HEK293 (cell line): ENCODE measurements around the gene ARHGEF4.

Experiments
- CTCF ChIA-PET: fragments of 350-600 bp; formaldehyde crosslinking; extraction: SDS; loops from one replicate; lab custom pipeline; 2021; ENCODE audit warnings: antibody characterized with exemption; lab: Yijun Ruan, JAX
- POLR2A ChIA-PET: fragments of 300-600 bp; formaldehyde crosslinking; extraction: SDS; loops from one replicate; lab custom pipeline; 2020; ENCODE audit warnings: antibody characterized with exemption, inconsistent platforms; lab: Yijun Ruan, JAX
- H3K27ac ChIP-seq: fragments of 200-500 bp; sonication (Bioruptor generic); 2 replicates; pipeline ENCODE4 v1.5.1; 2014; ENCODE audit warnings: low read depth, low read length, control low read depth, inconsistent platforms; ENCODE audit errors: extremely low read depth
- H3K36me3 ChIP-seq, 2 experiments: fragments of 200-500 bp in 1 of 2; sonication (Bioruptor generic) in 1 of 2; 1 replicate in 1 of 2; 2 replicates in 1 of 2; pipeline ENCODE4 v1.5.1; 2014 to 2017; ENCODE audit warnings: inconsistent platforms in 2 of 2, low read length in 2 of 2; ENCODE audit not compliant: control insufficient read depth in 2 of 2, insufficient read depth in 1 of 2
- H3K4me1 ChIP-seq: fragments of 200-500 bp; sonication (Bioruptor generic); 2 replicates; pipeline ENCODE4 v1.5.1; 2014; ENCODE audit warnings: mild to moderate bottlenecking, low read length, inconsistent platforms; ENCODE audit not compliant: control insufficient read depth, insufficient read depth
- H3K4me3 ChIP-seq: 2 replicates; pipeline ENCODE4 v1.5.1; 2011; ENCODE audit warnings: low read depth, mild to moderate bottlenecking, control low read depth, low read length, moderate library complexity
- H3K9me3 ChIP-seq: fragments of 200-500 bp; sonication (Bioruptor generic); 2 replicates; pipeline ENCODE4 v1.5.1; 2014; ENCODE audit warnings: low read depth, low read length, inconsistent platforms; ENCODE audit not compliant: control insufficient read depth, insufficient read depth
- OVOL3 ChIP-seq: fragments of 450-650 bp; formaldehyde crosslinking; IDR thresholded peaks from 2 replicates; pipeline ENCODE4 v1.5.1; 2016; ENCODE audit warnings: missing biosample characterization, missing genetic modification characterization
- SETDB1 ChIP-seq: IDR thresholded peaks from one replicate; pipeline ENCODE4 v1.6.1; 2017; ENCODE audit warnings: mild to moderate bottlenecking, low read length, moderate library complexity, mixed read lengths; ENCODE audit not compliant: insufficient read length
- ZFHX2 ChIP-seq: fragments of 450-650 bp; formaldehyde crosslinking; conservative IDR thresholded peaks from 2 replicates; pipeline ENCODE4 v1.5.1; 2016; ENCODE audit warnings: missing biosample characterization, missing genetic modification characterization
- ZFP37 ChIP-seq: fragments of 450-650 bp; formaldehyde crosslinking; IDR thresholded peaks from 2 replicates; pipeline ENCODE4 v1.5.1; 2016; ENCODE audit warnings: missing biosample characterization, missing genetic modification characterization
- ZNF138 ChIP-seq: fragments of 450-650 bp; formaldehyde crosslinking; IDR thresholded peaks from 2 replicates; pipeline ENCODE4 v1.5.1; 2016; ENCODE audit warnings: missing biosample characterization, missing genetic modification characterization, borderline replicate concordance
- ZNF157 ChIP-seq: fragments of 450-650 bp; formaldehyde crosslinking; IDR thresholded peaks from 2 replicates; pipeline ENCODE4 v1.5.1; 2016; ENCODE audit warnings: missing biosample characterization, missing genetic modification characterization
- ZNF16 ChIP-seq: fragments of 450-650 bp; formaldehyde crosslinking; IDR thresholded peaks from 2 replicates; pipeline ENCODE4 v1.5.1; 2016; ENCODE audit warnings: low read depth, missing biosample characterization, missing genetic modification characterization
- ZNF169 ChIP-seq: fragments of 450-650 bp; formaldehyde crosslinking; IDR thresholded peaks from 2 replicates; pipeline ENCODE4 v1.5.1; 2016; ENCODE audit warnings: missing biosample characterization, missing genetic modification characterization
- ZNF174 ChIP-seq: fragments of 450-650 bp; formaldehyde crosslinking; IDR thresholded peaks from 2 replicates; pipeline ENCODE4 v1.5.0; 2017; ENCODE audit warnings: missing biosample characterization, mild to moderate bottlenecking, missing genetic modification characterization
- ZNF2 ChIP-seq: fragments of 450-650 bp; formaldehyde crosslinking; IDR thresholded peaks from 2 replicates; pipeline ENCODE4 v1.5.1; 2016; ENCODE audit warnings: missing biosample characterization, missing genetic modification characterization
- ZNF214 ChIP-seq: fragments of 450-650 bp; formaldehyde crosslinking; IDR thresholded peaks from 2 replicates; pipeline ENCODE4 v1.5.1; 2017; ENCODE audit warnings: missing biosample characterization, mild to moderate bottlenecking, missing genetic modification characterization, borderline replicate concordance
- ZNF239 ChIP-seq: fragments of 450-650 bp; formaldehyde crosslinking; IDR thresholded peaks from 2 replicates; pipeline ENCODE4 v1.5.1; 2016; ENCODE audit warnings: missing biosample characterization, missing genetic modification characterization
- ZNF24 ChIP-seq: fragments of 450-650 bp; formaldehyde crosslinking; IDR thresholded peaks from 2 replicates; pipeline ENCODE4 v1.5.1; 2016; ENCODE audit warnings: missing biosample characterization, missing genetic modification characterization
- ZNF292 ChIP-seq: fragments of 450-650 bp; formaldehyde crosslinking; IDR thresholded peaks from 2 replicates; pipeline ENCODE4 v1.5.1; 2016; ENCODE audit warnings: low read depth, missing biosample characterization, missing genetic modification characterization, borderline replicate concordance
- ZNF335 ChIP-seq: fragments of 450-650 bp; formaldehyde crosslinking; conservative IDR thresholded peaks from 2 replicates; pipeline ENCODE4 v1.5.1; 2016; ENCODE audit warnings: missing biosample characterization, missing genetic modification characterization
- ZNF398 ChIP-seq: fragments of 450-650 bp; formaldehyde crosslinking; IDR thresholded peaks from 2 replicates; pipeline ENCODE4 v1.5.1; 2017; ENCODE audit warnings: missing biosample characterization, missing genetic modification characterization
- ZNF521 ChIP-seq: fragments of 450-650 bp; formaldehyde crosslinking; IDR thresholded peaks from 2 replicates; pipeline ENCODE4 v1.5.1; 2017; ENCODE audit warnings: missing biosample characterization, mild to moderate bottlenecking, missing genetic modification characterization
- ZNF580 ChIP-seq: fragments of 450-650 bp; formaldehyde crosslinking; IDR thresholded peaks from 2 replicates; pipeline ENCODE4 v1.5.1; 2016; ENCODE audit warnings: missing biosample characterization, missing genetic modification characterization
- ZNF621 ChIP-seq: fragments of 450-650 bp; formaldehyde crosslinking; IDR thresholded peaks from 2 replicates; pipeline ENCODE4 v1.5.1; 2017; ENCODE audit warnings: missing biosample characterization, missing genetic modification characterization
- ZNF654 ChIP-seq: fragments of 450-650 bp; formaldehyde crosslinking; IDR thresholded peaks from 2 replicates; pipeline ENCODE4 v1.5.1; 2016; ENCODE audit warnings: low read depth, missing biosample characterization, missing genetic modification characterization
- ZNF704 ChIP-seq: fragments of 450-650 bp; formaldehyde crosslinking; IDR thresholded peaks from 2 replicates; pipeline ENCODE4 v1.5.1; 2016; ENCODE audit warnings: missing biosample characterization, missing genetic modification characterization
- ZNF785 ChIP-seq: fragments of 450-650 bp; formaldehyde crosslinking; IDR thresholded peaks from 2 replicates; pipeline ENCODE4 v1.5.1; 2016; ENCODE audit warnings: missing biosample characterization, missing genetic modification characterization
- ZNF792 ChIP-seq: fragments of 450-650 bp; formaldehyde crosslinking; IDR thresholded peaks from 2 replicates; pipeline ENCODE4 v1.5.1; 2016; ENCODE audit warnings: missing biosample characterization, missing genetic modification characterization
- ZNF843 ChIP-seq: fragments of 450-650 bp; formaldehyde crosslinking; IDR thresholded peaks from 2 replicates; pipeline ENCODE4 v1.5.1; 2016; ENCODE audit warnings: missing biosample characterization, missing genetic modification characterization

ARHGEF4 gene

GRCh38 chr2:130964931-130965330 is 128.2 kb downstream of the ARHGEF4 start:
- H3K4me1 ChIP-seq: no peaks in the 10 kb centered on the region
- POLR2A ChIA-PET: interaction anchor here (0.6 kb wide), 1 partner anchor 58 kb away, joined by 5 read pairs; no protein-coding TSS in a partner anchor
- TF ChIP-seq ZFP37 (tag by site-specific recombination): no peak
- no peak for TF ChIP-seq OVOL3 (tag by site-specific recombination)
- TF ChIP-seq ZNF16 (tag by site-specific recombination): no peak
- TF ChIP-seq ZNF174 (tag by site-specific recombination): no peak
- no peak for TF ChIP-seq ZNF580 (tag by site-specific recombination)
- no peak for TF ChIP-seq ZNF292 (tag by site-specific recombination)
- TF ChIP-seq ZNF621: no peak
- TF ChIP-seq, all 188 proteins: peak for 0
- Histone ChIP-seq H3K36me3 (no peaks in the 10 kb centered on the region), H3K4me3 (no peak overlapping the region), H3K9me3 (no peaks in the 10 kb centered on the region), H3K27ac (no peak overlapping the region)
- CTCF ChIA-PET: interaction anchor here (0.6 to 3.2 kb wide), 10 partner anchors 9 to 202 kb away, joined by 3 to 17 read pairs (median 3); no protein-coding TSS in a partner anchor

GRCh38 chr2:130966149-130966774 is 129.5 kb downstream of the ARHGEF4 start:
- no peaks in the 10 kb centered on the region for H3K9me3 ChIP-seq
- CTCF ChIA-PET: interaction anchor here (0.6 to 3.2 kb wide), 2 partner anchors 7 to 394 kb away, joined by 3 to 17 read pairs; no protein-coding TSS in a partner anchor
- H3K4me3 ChIP-seq: no peak overlapping the region
- H3K4me1 ChIP-seq: no peaks in the 10 kb centered on the region
- H3K27ac ChIP-seq: no peak overlapping the region
- POLR2A ChIA-PET: no interaction called here
- no peaks in the 10 kb centered on the region for H3K36me3 ChIP-seq
- no peak for TF ChIP-seq ZNF169 (tag by site-specific recombination)

GRCh38 chr2:130966775-130967490 is 130.2 kb downstream of the ARHGEF4 start:
- ChIA-PET CTCF (interaction anchor here (1.3 kb wide), 1 partner anchor 171 kb away, joined by 3 read pairs; no protein-coding TSS in a partner anchor), POLR2A (no interaction called here)
- Histone ChIP-seq H3K36me3 (no peaks in the 10 kb centered on the region), H3K4me3 (no peak overlapping the region), H3K27ac (no peak overlapping the region), H3K4me1 (no peaks in the 10 kb centered on the region), H3K9me3 (no peaks in the 10 kb centered on the region)
- no peak for TF ChIP-seq ZNF785 (tag by site-specific recombination)
- TF ChIP-seq ZNF843 (tag by site-specific recombination): no peak
- no peak for TF ChIP-seq ZNF2 (tag by site-specific recombination)
- TF ChIP-seq ZNF157: no peak
- TF ChIP-seq ZNF521 (tag by site-specific recombination): no peak
- TF ChIP-seq ZFHX2 (tag by site-specific recombination): no peak
- TF ChIP-seq ZNF24 (tag by site-specific recombination): no peak
- TF ChIP-seq ZNF214: no peak
- TF ChIP-seq ZNF654: no peak
- no peak for TF ChIP-seq ZNF704 (tag by site-specific recombination)
- no peak for TF ChIP-seq ZNF792 (tag by site-specific recombination)
- no peak for TF ChIP-seq ZNF335 (tag by site-specific recombination)
- TF ChIP-seq SETDB1: no peak
- no peak for TF ChIP-seq ZNF138 (tag by site-specific recombination)
- TF ChIP-seq ZNF398: no peak
- TF ChIP-seq ZNF239: no peak
